Smooth muscle cell (in vitro differentiated cells): ENCODE results near the gene MSANTD3. TPM values are rescaled to one million over a fixed set of nuclear protein-coding genes. Genes with fewer than 3 reads are reported as not detected.

ENCODE experiments used
- DNase-seq: peaks from one replicate; lab custom pipeline; 2025; ENCODE audit not compliant: unreplicated experiment; lab: John Stamatoyannopoulos, UW
- H2AFZ ChIP-seq: fragments of 200-600 bp; sonication (generic); 2 replicates; pipeline ENCODE4 v1.6.0; 2016; ENCODE audit warnings: antibody characterized with exemption, low read depth, mild to moderate bottlenecking
- H3F3A ChIP-seq: fragments of 200-600 bp; sonication (generic); 2 replicates; pipeline ENCODE4 v1.6.0; 2017; ENCODE audit warnings: antibody characterized with exemption, low read depth
- H3K27ac ChIP-seq: fragments of 200-600 bp; sonication (generic); 2 replicates; pipeline ENCODE4 v1.5.1; 2016; ENCODE audit warnings: low read depth, mild to moderate bottlenecking
- H3K27me3 ChIP-seq: fragments of 200-600 bp; sonication (generic); 2 replicates; pipeline ENCODE4 v1.6.1; 2016; ENCODE audit warnings: low read depth, mild to moderate bottlenecking
- H3K36me3 ChIP-seq: fragments of 200-600 bp; sonication (generic); 2 replicates; pipeline ENCODE4 v1.5.1; 2016; ENCODE audit warnings: low read depth
- H3K4me1 ChIP-seq: fragments of 200-600 bp; sonication (generic); 2 replicates; pipeline ENCODE4 v1.5.1; 2016; ENCODE audit warnings: low read depth
- H3K4me2 ChIP-seq: fragments of 200-600 bp; sonication (generic); 2 replicates; pipeline ENCODE4 v1.6.0; 2016; ENCODE audit warnings: mild to moderate bottlenecking
- H3K4me3 ChIP-seq: fragments of 200-600 bp; sonication (generic); 2 replicates; pipeline ENCODE4 v1.5.1; 2016; ENCODE audit warnings: mild to moderate bottlenecking
- H3K79me2 ChIP-seq: fragments of 200-600 bp; sonication (generic); 2 replicates; pipeline ENCODE4 v1.6.0; 2016; ENCODE audit warnings: low read depth, mild to moderate bottlenecking
- H3K9ac ChIP-seq: fragments of 200-600 bp; sonication (generic); 2 replicates; pipeline ENCODE4 v1.6.0; 2016; ENCODE audit warnings: low read depth
- H3K9me3 ChIP-seq: fragments of 200-600 bp; sonication (generic); replicated peaks from 2 replicates; pipeline ENCODE4 v1.5.1; 2016; ENCODE audit warnings: low read depth
- H4K20me1 ChIP-seq: fragments of 200-600 bp; sonication (generic); 2 replicates; pipeline ENCODE4 v1.6.0; 2016; ENCODE audit warnings: low read depth
- WGBS: methylation state at CpG from one replicate; pipeline ENCODE4 v1.1.7; 2016; ENCODE audit warnings: low lambda C conversion rate; 5-methylcytosine and 5-hydroxymethylcytosine counted together
- polyA plus RNA-seq: library from polyadenylated mRNA; unstranded; fragments of >200 nt; fragmentation: Nextera tagmentation; extraction: Ambion mirVana; gene quantifications from 2 replicates; pipeline ENCODE4 v1.2.1, GENCODE V29; 2016
- total RNA-seq: library from RNA; depleted of rRNA; stranded (reverse); fragments of >200 nt; gene quantifications from 2 replicates; pipeline ENCODE4 v1.2.3, GENCODE V29; 2014
- TF ChIP-seq, protein P1 (sequence below): fragments of 200-600 bp; sonication (generic); IDR thresholded peaks from 2 replicates; pipeline ENCODE4 v1.5.1; 2017; ENCODE audit warnings: borderline replicate concordance, mild to moderate bottlenecking, antibody characterized with exemption; ENCODE audit not compliant: insufficient read depth, poor library complexity, severe bottlenecking

Gene MSANTD3
- total and polyA plus RNA-seq, 2 experiments from 2014 or later, result 40.4 to 49.1 TPM

DNA sequence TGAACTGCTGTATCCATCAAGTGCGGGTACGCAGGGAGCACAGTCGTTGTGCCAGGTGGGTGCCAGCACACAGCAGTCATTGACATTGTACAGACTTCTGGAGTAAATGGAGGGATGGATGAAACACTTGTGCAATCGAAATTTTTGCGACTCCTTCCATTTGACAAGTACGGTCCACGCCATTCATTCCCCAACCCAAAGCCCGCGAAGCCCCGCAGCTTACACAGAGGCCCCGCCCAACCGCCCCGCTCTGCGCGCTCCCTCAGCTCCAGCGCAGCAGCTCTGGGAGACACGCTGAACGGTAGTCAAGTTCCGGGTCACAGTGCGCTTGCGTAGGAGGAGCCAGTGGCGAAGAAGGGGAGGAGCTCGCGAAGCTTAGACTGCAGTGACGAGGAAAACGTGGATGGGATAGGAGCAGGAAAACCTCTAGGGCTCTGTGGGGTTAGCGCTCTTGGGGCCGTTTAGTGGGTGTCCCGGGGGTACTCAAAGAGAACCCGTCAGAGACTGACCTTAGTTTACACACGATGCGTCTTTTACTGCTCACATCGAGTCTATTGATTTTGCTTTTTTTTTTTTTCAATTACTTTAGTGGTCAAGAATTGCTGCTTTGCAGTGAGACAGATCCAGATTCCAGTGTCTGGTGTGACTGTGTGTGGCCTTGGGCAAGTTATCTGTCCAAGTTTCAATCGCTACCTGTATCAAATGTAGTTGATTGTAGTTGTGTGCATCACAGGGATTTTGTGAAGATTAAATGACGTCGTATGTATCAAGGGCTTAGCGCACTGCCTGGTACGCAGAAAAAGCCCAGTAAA is 15.3 kb upstream of the MSANTD3 start:
- peak overlapping the region; percentile 67 for H2AFZ ChIP-seq
- no peaks in the 10 kb centered on the region for H3K79me2 ChIP-seq
- H3K27ac ChIP-seq, result no peak overlapping the region
- TF ChIP-seq, protein P1, sequence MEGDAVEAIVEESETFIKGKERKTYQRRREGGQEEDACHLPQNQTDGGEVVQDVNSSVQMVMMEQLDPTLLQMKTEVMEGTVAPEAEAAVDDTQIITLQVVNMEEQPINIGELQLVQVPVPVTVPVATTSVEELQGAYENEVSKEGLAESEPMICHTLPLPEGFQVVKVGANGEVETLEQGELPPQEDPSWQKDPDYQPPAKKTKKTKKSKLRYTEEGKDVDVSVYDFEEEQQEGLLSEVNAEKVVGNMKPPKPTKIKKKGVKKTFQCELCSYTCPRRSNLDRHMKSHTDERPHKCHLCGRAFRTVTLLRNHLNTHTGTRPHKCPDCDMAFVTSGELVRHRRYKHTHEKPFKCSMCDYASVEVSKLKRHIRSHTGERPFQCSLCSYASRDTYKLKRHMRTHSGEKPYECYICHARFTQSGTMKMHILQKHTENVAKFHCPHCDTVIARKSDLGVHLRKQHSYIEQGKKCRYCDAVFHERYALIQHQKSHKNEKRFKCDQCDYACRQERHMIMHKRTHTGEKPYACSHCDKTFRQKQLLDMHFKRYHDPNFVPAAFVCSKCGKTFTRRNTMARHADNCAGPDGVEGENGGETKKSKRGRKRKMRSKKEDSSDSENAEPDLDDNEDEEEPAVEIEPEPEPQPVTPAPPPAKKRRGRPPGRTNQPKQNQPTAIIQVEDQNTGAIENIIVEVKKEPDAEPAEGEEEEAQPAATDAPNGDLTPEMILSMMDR, result no peak
- H3K4me1 ChIP-seq, result no peaks in the 10 kb centered on the region
- 17% methylated on average over 38 of the region's 38 CpGs for WGBS
- H3K4me3 ChIP-seq, result peak overlapping the region; percentile 47
- peak; percentile 52 for DNase-seq
- no peaks in the 10 kb centered on the region for H3K9me3 ChIP-seq
- no peaks in the 10 kb centered on the region for H3F3A ChIP-seq
- no peaks in the 10 kb centered on the region for H4K20me1 ChIP-seq
- no peak overlapping the region for H3K9ac ChIP-seq
- H3K27me3 ChIP-seq, result no peaks in the 10 kb centered on the region
- H3K4me2 ChIP-seq, result peak overlapping the region; percentile 80
- H3K36me3 ChIP-seq, result no peaks in the 10 kb centered on the region

DNA sequence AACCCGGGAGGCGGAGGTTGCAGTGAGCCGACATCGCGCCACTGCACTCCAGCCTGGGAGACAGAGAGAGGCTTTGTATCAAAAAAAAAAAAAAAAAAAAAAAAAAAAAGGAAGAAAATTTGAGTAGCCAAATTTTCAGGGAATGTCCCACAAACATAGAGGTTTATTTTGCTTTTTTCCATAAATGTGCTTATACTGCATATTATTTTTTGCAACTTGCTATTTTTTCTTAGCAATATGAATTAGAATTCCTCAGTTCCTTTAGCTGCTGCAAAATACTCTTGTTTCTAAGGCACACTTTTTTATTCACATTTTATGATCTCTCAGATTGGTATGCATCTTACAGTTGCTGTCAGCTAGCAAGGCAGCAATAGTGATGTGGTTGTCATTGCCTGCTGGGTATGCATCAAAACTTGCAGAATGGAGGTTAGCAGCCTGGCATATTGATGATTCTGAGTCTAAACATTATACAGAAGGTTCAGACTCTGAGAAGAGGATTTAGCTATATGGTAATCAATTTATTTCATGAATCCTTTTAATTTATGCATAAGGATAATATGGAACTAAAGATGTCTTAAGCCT is 13.0 kb upstream of the MSANTD3 start:
- 96% methylated on average over 5 of the region's 5 CpGs for WGBS
- no peaks in the 10 kb centered on the region for H3K79me2 ChIP-seq
- H3F3A ChIP-seq, result no peaks in the 10 kb centered on the region
- H3K9ac ChIP-seq, result no peak overlapping the region
- H3K4me2 ChIP-seq, result no peak overlapping the region
- no peaks in the 10 kb centered on the region for H3K36me3 ChIP-seq
- no peak for DNase-seq
- no peak overlapping the region for H3K4me3 ChIP-seq
- H2AFZ ChIP-seq, result no peak overlapping the region
- no peaks in the 10 kb centered on the region for H3K9me3 ChIP-seq
- TF ChIP-seq, protein P1, result no peak
- H4K20me1 ChIP-seq, result no peaks in the 10 kb centered on the region
- no peaks in the 10 kb centered on the region for H3K4me1 ChIP-seq
- H3K27me3 ChIP-seq, result no peaks in the 10 kb centered on the region
- H3K27ac ChIP-seq, result no peak overlapping the region

GRCh38 chr9:100417815-100418214 is 9.1 kb upstream of the MSANTD3 start:
- no peak for DNase-seq
- Histone ChIP-seq H3K4me3 (no peak overlapping the region), H3F3A (no peaks in the 10 kb centered on the region), H3K79me2 (no peaks in the 10 kb centered on the region), H4K20me1 (no peaks in the 10 kb centered on the region), H3K4me1 (no peaks in the 10 kb centered on the region), H3K27ac (no peak overlapping the region), H3K9me3 (no peaks in the 10 kb centered on the region), H3K36me3 (no peaks in the 10 kb centered on the region), H2AFZ (no peak overlapping the region), H3K9ac (no peak overlapping the region), H3K27me3 (no peaks in the 10 kb centered on the region), H3K4me2 (no peak overlapping the region)
- 86% methylated on average over 4 of the region's 4 CpGs for WGBS
- TF ChIP-seq, protein P1, result no peak
